HG03196 (cell line): ENCODE measurements around the gene LDLR.
"Not testable (repeated sequence)": the region's sequence is repeated elsewhere in the genome, so short reads cannot be mapped to it uniquely, and the experiment has no call there.

Source experiments
- ATAC-seq: cut with Tn5 transposase; IDR thresholded peaks from one replicate; pipeline ENCODE4 v1.9.1; 2021; ENCODE audit not compliant: unreplicated experiment

LDLR gene

DNA sequence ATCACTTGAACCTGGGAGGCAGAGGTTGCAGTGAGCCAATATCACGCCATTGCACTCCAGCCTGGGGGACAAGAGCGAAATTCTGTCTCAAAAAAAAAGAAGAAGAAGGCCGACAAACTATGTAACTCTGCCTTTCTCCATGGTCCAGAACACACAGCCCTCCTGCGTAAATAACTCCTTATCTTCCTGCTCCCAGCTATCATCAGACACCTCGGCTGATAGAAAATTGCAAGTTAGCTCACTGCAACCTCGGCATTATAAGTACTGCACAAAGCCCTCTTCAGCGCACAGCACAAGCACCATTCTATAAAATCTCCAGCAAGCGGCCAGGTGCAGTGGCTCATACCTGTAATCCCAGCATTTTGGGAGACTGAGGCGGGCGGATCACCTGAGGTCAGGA, 14.4 kb downstream of the LDLR start:
- not testable (repeated sequence) for ATAC-seq

DNA sequence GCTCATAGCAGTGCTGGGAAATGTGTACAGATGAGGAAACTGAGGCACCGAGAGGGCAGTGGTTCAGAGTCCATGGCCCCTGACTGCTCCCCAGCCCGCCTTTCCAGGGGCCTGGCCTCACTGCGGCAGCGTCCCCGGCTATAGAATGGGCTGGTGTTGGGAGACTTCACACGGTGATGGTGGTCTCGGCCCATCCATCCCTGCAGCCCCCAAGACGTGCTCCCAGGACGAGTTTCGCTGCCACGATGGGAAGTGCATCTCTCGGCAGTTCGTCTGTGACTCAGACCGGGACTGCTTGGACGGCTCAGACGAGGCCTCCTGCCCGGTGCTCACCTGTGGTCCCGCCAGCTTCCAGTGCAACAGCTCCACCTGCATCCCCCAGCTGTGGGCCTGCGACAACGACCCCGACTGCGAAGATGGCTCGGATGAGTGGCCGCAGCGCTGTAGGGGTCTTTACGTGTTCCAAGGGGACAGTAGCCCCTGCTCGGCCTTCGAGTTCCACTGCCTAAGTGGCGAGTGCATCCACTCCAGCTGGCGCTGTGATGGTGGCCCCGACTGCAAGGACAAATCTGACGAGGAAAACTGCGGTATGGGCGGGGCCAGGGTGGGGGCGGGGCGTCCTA, 15.9 kb downstream of the LDLR start:
- ATAC-seq, result no peak

DNA sequence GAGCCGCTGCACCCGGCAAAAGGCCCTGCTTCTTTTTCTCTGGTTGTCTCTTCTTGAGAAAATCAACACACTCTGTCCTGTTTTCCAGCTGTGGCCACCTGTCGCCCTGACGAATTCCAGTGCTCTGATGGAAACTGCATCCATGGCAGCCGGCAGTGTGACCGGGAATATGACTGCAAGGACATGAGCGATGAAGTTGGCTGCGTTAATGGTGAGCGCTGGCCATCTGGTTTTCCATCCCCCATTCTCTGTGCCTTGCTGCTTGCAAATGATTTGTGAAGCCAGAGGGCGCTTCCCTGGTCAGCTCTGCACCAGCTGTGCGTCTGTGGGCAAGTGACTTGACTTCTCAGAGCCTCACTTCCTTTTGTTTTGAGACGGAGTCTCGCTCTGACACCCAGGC, 17.2 kb downstream of the LDLR start:
- no peak for ATAC-seq

DNA sequence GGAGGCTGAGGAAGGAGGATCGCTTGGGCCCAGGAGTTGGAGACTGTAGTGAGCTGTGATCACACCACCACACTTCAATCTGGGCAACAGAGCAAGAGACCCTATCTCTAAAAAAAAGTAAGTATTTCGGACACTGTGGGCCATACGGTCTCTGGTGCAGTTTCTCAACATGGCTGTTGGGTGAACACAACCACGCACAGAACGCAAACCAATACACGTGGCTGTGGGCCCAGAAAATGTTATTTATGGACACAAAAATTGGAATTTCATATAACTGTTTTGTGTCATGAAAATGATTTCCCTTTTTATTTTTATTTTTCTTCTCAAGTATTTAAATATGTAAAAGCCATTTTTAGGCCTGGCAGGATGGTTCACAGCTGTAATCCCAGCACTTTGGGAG, 19.5 kb downstream of the LDLR start:
- ATAC-seq, result no peak

DNA sequence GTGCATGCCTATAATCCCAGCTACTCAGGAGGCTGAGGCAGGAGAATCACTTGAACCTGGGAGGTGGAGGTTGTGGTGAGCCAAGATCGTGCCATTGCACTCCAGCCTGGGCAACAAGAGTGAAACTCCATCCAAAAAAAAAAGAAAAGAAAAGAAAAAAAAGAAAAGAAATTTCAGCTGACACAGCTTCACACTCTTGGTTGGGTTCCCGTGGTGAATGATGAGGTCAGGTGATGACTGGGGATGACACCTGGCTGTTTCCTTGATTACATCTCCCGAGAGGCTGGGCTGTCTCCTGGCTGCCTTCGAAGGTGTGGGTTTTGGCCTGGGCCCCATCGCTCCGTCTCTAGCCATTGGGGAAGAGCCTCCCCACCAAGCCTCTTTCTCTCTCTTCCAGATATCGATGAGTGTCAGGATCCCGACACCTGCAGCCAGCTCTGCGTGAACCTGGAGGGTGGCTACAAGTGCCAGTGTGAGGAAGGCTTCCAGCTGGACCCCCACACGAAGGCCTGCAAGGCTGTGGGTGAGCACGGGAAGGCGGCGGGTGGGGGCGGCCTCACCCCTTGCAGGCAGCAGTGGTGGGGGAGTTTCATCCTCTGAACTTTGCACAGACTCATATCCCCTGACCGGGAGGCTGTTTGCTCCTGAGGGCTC, 22.0 kb downstream of the LDLR start:
- ATAC-seq, result no peak

DNA sequence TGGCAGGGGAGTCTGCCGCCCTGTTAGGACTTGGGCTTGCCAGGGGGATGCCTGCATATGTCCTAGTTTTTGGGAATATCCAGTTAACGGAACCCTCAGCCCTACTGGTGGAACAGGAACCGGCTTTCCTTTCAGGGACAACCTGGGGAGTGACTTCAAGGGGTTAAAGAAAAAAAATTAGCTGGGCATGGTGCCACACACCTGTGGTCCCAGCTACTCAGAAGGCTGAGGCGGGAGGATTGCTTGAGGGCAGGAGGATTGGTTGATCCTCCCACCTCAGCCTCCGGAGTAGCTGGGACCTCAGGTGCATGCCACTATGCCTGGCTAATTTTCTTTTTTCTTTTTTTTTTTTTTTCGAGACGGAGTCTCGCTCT, 22.5 kb downstream of the LDLR start:
- ATAC-seq, result no peak

DNA sequence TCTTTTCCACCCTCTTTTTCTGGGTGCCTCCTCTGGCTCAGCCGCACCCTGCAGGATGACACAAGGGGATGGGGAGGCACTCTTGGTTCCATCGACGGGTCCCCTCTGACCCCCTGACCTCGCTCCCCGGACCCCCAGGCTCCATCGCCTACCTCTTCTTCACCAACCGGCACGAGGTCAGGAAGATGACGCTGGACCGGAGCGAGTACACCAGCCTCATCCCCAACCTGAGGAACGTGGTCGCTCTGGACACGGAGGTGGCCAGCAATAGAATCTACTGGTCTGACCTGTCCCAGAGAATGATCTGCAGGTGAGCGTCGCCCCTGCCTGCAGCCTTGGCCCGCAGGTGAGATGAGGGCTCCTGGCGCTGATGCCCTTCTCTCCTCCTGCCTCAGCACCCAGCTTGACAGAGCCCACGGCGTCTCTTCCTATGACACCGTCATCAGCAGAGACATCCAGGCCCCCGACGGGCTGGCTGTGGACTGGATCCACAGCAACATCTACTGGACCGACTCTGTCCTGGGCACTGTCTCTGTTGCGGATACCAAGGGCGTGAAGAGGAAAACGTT, 24.0 kb downstream of the LDLR start:
- no peak for ATAC-seq

DNA sequence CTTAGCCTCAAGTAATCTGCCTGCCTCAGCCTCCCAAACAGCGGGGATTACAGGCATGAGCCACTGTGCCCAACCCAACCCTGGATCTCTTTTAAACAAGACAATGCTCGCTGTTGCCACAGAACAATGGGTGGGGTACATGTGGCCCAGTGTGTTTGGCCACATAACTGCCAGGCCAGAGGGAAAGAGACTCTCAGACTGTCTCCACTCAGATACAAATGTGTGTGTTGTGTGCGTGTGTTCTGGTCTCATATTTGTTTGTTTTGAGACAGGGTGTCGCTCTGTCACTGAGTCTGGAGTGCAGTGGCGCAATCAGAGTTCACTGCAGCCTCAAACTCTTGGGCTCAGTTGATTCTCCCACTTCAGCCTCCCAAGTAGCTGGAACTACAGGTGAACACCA, 25.8 kb downstream of the LDLR start:
- no peak for ATAC-seq

DNA sequence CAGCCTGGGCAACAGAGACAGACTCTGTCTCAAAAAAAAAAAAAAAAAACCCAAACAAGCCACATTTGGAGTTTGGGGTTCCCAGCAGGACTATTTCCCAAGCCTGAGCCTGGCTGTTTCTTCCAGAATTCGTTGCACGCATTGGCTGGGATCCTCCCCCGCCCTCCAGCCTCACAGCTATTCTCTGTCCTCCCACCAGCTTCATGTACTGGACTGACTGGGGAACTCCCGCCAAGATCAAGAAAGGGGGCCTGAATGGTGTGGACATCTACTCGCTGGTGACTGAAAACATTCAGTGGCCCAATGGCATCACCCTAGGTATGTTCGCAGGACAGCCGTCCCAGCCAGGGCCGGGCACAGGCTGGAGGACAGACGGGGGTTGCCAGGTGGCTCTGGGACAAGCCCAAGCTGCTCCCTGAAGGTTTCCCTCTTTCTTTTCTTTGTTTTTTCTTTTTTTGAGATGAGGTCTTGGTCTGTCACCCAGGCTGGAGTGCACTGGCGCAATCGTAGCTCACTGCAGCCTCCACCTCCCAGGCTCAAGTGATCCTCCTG, 26.7 kb downstream of the LDLR start:
- no peak for ATAC-seq

DNA sequence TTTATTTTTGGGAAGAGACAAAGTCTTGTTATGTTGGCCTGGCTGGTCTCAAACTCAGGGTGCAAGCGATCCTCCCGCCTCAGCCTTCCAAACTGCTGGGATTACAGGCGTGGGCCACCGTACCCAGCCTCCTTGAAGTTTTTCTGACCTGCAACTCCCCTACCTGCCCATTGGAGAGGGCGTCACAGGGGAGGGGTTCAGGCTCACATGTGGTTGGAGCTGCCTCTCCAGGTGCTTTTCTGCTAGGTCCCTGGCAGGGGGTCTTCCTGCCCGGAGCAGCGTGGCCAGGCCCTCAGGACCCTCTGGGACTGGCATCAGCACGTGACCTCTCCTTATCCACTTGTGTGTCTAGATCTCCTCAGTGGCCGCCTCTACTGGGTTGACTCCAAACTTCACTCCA, 27.2 kb downstream of the LDLR start:
- no peak for ATAC-seq

DNA sequence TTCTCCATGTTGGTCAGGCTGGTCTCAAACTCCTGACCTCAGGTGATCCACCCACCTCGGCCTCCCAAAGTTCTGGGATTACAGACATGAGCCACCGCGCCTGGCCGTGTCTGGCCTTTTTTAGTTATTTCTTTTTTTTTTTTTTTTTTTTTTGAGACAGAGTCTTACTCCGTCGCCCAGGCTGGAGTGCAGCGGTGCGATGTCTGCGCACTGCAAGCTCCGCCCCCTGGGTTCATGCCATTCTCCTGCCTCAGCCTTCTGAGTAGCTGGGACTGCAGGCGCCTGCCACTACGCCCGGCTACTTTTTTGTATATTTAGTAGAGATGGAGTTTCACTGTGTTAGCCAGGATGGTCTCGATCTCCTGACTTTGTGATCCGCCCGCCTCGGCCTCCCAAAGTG, 32.7 kb downstream of the LDLR start:
- ATAC-seq, result not testable (repeated sequence)

DNA sequence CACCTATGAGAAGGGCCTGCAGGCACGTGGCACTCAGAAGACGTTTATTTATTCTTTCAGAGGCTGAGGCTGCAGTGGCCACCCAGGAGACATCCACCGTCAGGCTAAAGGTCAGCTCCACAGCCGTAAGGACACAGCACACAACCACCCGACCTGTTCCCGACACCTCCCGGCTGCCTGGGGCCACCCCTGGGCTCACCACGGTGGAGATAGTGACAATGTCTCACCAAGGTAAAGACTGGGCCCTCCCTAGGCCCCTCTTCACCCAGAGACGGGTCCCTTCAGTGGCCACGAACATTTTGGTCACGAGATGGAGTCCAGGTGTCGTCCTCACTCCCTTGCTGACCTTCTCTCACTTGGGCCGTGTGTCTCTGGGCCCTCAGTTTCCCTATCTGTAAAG, 33.9 kb downstream of the LDLR start:
- no peak for ATAC-seq

DNA sequence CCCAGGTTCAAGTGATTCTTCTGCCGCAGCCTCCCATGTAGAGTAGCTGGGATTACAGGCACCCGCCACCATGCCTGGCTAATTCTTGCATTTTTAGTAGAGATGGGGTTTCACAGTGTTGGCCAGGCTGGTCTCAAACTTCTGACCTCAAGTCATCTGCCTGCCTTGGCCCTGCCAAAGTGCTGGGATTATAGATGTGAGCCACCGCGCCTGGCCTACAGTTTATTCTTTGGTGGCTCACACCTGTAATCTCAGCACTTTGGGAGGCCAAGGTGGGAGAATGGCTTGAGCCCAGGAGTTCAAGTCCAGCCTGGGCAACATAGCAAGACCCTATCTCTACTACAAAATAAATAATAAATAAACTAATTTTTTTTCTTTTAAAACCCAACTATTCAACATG, 34.9 kb downstream of the LDLR start:
- not testable (repeated sequence) for ATAC-seq

DNA sequence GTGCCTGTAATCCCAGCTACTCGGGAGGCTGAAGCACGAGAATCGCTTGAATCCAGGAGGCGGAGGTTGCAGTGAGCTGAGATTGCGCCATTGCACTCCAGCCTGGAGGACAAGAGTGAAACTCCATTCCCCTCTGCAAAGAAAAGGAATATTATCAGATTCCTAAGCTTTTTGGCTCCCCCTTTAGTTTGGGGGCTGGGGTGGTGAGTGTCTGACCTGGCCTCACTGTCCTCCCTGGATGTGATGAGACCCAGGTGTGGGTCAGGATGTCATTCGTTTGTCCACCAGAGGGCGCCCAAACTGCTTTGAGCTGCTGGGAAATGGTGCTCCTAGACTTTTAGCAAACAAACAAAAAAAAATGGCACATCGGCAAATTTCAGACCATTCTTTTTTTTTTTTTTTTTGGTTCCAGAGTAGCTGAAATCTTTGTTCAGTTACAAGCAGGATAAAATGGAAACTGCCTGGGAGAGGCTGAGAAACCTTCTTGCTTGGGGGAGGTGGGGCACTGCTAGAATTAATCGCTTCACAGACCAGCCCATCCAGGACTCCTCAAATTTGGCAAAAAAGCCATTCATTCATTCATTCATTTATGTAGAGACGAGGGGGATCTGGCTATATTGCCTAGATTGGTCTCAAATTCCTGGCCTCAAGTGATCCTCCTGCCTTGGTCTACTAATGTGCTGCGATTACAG, 36.9 kb downstream of the LDLR start:
- no peak for ATAC-seq

DNA sequence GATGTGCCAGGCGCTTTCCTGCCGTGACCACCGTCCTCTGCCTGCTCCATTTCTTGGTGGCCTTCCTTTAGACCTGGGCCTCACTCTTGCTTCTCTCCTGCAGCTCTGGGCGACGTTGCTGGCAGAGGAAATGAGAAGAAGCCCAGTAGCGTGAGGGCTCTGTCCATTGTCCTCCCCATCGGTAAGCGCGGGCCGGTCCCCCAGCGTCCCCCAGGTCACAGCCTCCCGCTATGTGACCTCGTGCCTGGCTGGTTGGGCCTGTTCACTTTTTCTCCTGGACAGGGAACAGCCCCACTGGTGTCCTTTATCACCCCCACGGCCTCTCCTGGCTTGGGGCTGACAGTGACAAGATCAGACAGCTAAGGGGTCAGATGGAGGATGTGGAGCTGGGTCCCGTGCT, 38.6 kb downstream of the LDLR start:
- no peak for ATAC-seq

DNA sequence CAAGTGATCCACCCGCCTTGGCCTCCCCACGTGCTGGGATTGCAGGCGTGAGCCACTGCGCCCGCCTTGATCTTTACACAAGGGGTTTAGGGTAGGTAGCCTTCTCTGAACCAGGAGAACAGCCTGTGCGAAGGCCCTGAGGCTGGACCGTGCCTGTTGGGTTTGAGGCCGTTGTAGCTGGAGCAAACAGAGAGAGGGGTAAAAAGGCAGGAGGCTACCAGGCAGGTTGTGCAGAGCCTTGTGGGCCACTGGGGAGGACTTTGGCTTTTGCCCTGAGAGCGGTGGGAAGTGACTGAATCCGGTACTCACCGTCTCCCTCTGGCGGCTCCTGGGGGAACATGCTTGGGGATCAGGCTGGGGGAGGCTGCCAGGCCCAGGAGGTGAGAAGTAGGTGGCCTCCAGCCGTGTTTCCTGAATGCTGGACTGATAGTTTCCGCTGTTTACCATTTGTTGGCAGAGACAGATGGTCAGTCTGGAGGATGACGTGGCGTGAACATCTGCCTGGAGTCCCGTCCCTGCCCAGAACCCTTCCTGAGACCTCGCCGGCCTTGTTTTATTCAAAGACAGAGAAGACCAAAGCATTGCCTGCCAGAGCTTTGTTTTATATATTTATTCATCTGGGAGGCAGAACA, 41.7 kb downstream of the LDLR start:
- ATAC-seq, result no peak

DNA sequence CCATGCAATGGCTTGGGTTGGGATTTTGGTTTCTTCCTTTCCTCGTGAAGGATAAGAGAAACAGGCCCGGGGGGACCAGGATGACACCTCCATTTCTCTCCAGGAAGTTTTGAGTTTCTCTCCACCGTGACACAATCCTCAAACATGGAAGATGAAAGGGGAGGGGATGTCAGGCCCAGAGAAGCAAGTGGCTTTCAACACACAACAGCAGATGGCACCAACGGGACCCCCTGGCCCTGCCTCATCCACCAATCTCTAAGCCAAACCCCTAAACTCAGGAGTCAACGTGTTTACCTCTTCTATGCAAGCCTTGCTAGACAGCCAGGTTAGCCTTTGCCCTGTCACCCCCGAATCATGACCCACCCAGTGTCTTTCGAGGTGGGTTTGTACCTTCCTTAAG, 42.2 kb downstream of the LDLR start:
- no peak for ATAC-seq

DNA sequence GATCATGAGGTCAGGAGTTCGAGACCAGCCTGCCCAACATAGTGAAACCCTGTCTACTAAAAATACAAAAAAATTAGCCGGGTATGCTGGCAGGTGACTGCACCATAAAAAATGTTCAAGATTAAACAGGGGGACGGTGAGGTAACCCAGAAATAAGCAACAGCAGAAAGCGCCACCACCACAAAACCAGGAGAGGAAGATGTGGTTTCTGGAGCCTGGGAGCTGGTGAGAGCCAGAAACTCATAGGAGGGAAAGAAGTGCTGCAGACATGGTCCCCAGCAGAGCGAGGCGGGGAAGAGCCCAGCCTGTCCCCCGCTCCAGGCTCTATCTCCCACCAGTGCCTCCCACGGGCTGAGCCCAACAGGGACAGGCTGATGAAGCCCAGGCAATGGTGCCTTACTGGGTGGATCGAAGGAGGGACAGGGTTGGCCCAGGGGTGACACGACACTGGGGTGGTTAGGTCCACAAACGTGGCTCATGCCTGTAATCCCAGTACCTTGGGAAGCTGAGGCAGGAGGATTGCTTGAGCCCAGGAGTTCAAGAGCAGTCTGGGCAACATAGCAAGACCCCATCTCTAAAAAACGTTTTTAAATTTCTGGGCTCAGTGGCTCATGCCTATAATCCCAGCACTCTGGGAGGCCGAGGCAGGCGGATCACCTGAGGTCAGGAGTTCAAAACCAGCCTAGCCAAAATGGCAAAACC, 47.3 kb downstream of the LDLR start:
- no peak for ATAC-seq

DNA sequence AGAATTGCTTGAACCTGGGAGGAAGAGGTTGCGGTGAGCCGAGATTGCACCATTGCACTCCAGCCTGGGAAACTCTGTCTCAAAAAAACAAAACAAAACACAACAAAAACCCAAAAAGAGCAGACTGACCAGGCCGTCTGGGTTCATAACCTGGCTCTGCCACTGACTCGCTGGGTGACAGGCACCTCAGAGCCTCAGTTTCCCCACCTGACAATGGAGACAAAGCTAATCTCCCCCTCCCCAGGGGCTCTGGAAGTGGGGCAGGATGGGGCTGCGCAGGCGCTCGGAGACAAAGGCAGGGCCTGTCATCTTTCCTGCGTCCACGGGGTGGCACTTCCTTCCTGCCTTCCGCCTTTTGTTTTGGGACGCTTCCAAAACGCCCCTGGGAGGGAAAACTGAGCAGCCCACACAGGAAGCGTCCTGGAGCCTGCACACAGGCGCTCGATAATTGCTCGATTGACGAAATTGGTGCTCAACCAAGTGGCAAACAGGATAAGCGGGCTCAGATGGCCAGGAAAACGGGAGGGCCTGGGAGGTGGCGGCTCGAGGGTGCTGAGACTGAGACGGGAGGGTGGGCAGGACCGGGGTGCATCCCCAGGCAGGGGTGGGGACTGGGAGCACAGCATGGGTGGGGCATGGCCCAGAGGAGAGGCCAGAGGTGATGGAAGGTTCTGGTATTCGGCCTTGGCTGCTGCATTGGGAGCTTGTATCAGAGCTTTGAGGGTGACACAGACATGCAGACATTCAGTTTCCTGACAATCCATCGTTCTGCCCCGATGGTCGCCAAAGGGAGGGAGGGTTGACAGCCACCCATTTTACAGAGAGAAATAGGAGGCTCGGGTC, 48.5 kb downstream of the LDLR start:
- ATAC-seq, result no peak
